Measurements from ENCODE around the gene NOTCH2. TPM values are rescaled to one million over a fixed set of nuclear protein-coding genes. Genes with fewer than 3 reads are reported as not detected.

Gene NOTCH2
- total and polyA plus RNA-seq, 10 of the 15 experiments (the other 5 are each of a cell fraction or from before 2014, with no cell fraction given), result 0.02 to 2.0 (median 0.62) TPM; not detected in 1

- Histone ChIP-seq H3K36me3 (ENCODE audit: control insufficient read depth in 2 of 2, insufficient read depth in 2 of 2, low read length in 1 of 2) (no peaks in the 10 kb centered on the region), H4K20me1 (ENCODE audit: control insufficient read depth, insufficient read depth) (no peaks in the 10 kb centered on the region), H3K27me3 (replicated peaks in 1 of 2; ENCODE audit: control insufficient read depth in 2 of 2, insufficient read depth in 2 of 2, low read length in 1 of 2) (no peaks in the 10 kb centered on the region; a peak in 1 of 4 replicates), H2AFZ (ENCODE audit: control insufficient read depth, low read depth, low read length) (no peak overlapping the region), H3K27ac (ENCODE audit: control insufficient read depth, insufficient read depth) (no peak overlapping the region), H3K4me3 (no peak overlapping the region), H3K9ac (ENCODE audit: control insufficient read depth, insufficient read depth, low read length) (no peak overlapping the region), H3K9me3 (replicated peaks; ENCODE audit: control insufficient read depth, insufficient read depth, low read length) (no peaks in the 10 kb centered on the region), H3K4me2 (ENCODE audit: control insufficient read depth, insufficient read depth) (no peak overlapping the region), H3K4me1 (ENCODE audit: control insufficient read depth, insufficient read depth, low read length) (no peaks in the 10 kb centered on the region), H3K79me2 (ENCODE audit: control insufficient read depth, insufficient read depth, low read length) (no peaks in the 10 kb centered on the region)
- ChIA-PET POLR2A (no interaction called here), SMC1A (ENCODE audit: uncharacterized antibody, unreplicated experiment) (interaction anchor here (1.2 kb wide), 1 partner anchor 13 kb away, joined by 3 read pairs; no protein-coding TSS in a partner anchor), CTCF (interaction anchor here (0.9 to 1.1 kb wide), 2 partner anchors 9 to 33 kb away, joined by 3 read pairs; no protein-coding TSS in a partner anchor), RAD21 (ENCODE audit: unreplicated experiment) (no interaction called here)
- ATAC-seq (no peak), FAIRE-seq (no peak), DNase-seq (ENCODE audit: low read depth, low spot score) (no peak)
- WGBS (ENCODE audit: insufficient coverage, insufficient replicate concordance, low lambda C conversion rate, missing lambda C conversion rate), result 59% methylated on average over 4 of the region's 4 CpGs
- no TSS peak for BruUV-seq (replicated peaks)
- in situ Hi-C loops (cut with MboI) (no loop called here), intact Hi-C loops (cut with micrococcal nuclease; ENCODE audit: unreplicated experiment) (no loop called here)
- TF ChIP-seq MLLT1 (IDR thresholded peaks at IDR 0.05) (no peak), ZNF207 (IDR thresholded peaks at IDR 0.05; ENCODE audit: borderline replicate concordance) (no peak), RB1 (IDR thresholded peaks at IDR 0.05; ENCODE audit: borderline replicate concordance) (no peak), FOXK2 (IDR thresholded peaks at IDR 0.05) (no peak), CREM (IDR thresholded peaks at IDR 0.05; ENCODE audit: low read depth) (no peak), CBX5 (IDR thresholded peaks at IDR 0.05; ENCODE audit: low read depth) (no peak), FOXM1 (IDR thresholded peaks at IDR 0.05; ENCODE audit: low read depth, low read length) (no peak), SKIL (IDR thresholded peaks at IDR 0.05; ENCODE audit: low read depth, poor library complexity, severe bottlenecking) (no peak), NR2C1 (IDR thresholded peaks at IDR 0.05) (no peak), BCLAF1 (IDR thresholded peaks at IDR 0.05) (no peak), MEF2A (IDR thresholded peaks at IDR 0.05; ENCODE audit: insufficient read depth, low read depth, low read length) (no peak), HDAC2 (IDR thresholded peaks at IDR 0.05) (no peak), RAD51 (IDR thresholded peaks at IDR 0.05) (no peak), EED (IDR thresholded peaks at IDR 0.05; ENCODE audit: low read depth) (no peak)
- TF ChIP-seq, protein P1, sequence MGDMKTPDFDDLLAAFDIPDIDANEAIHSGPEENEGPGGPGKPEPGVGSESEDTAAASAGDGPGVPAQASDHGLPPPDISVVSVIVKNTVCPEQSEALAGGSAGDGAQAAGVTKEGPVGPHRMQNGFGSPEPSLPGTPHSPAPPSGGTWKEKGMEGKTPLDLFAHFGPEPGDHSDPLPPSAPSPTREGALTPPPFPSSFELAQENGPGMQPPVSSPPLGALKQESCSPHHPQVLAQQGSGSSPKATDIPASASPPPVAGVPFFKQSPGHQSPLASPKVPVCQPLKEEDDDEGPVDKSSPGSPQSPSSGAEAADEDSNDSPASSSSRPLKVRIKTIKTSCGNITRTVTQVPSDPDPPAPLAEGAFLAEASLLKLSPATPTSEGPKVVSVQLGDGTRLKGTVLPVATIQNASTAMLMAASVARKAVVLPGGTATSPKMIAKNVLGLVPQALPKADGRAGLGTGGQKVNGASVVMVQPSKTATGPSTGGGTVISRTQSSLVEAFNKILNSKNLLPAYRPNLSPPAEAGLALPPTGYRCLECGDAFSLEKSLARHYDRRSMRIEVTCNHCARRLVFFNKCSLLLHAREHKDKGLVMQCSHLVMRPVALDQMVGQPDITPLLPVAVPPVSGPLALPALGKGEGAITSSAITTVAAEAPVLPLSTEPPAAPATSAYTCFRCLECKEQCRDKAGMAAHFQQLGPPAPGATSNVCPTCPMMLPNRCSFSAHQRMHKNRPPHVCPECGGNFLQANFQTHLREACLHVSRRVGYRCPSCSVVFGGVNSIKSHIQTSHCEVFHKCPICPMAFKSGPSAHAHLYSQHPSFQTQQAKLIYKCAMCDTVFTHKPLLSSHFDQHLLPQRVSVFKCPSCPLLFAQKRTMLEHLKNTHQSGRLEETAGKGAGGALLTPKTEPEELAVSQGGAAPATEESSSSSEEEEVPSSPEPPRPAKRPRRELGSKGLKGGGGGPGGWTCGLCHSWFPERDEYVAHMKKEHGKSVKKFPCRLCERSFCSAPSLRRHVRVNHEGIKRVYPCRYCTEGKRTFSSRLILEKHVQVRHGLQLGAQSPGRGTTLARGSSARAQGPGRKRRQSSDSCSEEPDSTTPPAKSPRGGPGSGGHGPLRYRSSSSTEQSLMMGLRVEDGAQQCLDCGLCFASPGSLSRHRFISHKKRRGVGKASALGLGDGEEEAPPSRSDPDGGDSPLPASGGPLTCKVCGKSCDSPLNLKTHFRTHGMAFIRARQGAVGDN (IDR thresholded peaks at IDR 0.05), result no peak
Observed at GRCh38 chr1:119941392-119941791, 128.1 kb downstream of the NOTCH2 start.

All from GM12878 (cell line).